ENCODE data around the gene NOL11.
"Not testable (repeated sequence)": the region's sequence is repeated elsewhere in the genome, so short reads cannot be mapped to it uniquely, and the experiment has no call there.

NOL11 gene

DNA sequence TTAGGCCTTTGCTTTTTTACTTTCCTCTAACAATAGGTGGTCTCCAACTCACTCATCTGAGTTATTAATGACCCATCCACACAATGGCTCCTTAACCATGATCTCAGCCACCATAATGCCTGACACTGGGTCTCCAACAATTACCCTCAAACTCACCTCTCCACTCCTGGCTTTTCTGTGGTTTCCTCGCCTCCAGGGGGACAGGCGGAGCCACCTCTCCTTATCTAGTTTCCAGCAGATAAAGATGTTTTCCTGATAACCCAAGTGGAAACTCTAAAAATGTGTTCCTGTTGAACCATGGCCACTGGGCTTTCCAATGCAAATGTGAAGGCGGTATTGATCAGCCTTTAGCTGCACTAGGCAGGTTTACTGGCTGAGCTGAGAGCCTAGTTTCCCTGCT, 9.4 kb upstream of the NOL11 start:
- DNase-seq (ENCODE audit: low spot score): no peak

- no peak for DNase-seq (ENCODE audit: low spot score)
Measured at GRCh38 chr17:67711916-67712315, 5.8 kb upstream of the NOL11 start.

DNA sequence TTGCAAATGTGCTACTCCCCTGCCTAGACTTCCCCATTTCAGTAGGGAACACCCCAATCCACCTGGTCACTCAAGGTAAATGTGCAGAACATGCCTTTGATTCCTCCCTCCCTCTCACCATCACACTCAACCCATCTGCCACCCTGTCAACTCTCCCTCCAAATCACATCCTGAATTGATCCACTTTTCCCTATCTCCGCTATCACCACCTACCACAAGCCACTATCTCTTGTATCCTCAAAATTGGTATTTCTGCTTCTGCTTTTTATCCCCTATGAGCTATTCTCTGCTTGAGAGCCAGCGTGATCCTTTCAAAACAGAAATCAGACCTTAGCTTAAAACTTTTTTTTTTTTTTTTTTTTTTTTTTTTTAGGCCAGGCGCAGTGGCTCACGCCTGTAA, 5.4 kb upstream of the NOL11 start:
- DNase-seq (ENCODE audit: low spot score): no peak

DNA sequence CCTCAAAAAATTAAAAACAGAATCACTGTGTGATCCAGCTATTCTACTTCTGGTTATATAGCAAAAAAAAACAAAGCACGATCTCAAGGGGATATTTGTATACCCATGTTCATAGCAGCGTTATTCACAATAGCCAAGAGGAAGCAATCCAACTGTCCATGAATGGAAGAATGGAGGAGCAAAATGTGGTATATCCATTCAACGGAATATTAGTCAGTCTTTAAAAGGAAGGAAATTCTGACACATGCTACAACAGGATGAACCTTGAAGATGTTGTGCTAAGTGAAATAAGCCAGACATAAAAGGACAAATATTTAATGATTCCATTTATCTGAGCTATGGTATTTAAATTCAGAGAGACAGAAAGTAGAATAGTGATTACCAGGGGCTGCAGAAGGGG, 4.6 kb upstream of the NOL11 start:
- DNase-seq (ENCODE audit: low spot score): no peak

DNA sequence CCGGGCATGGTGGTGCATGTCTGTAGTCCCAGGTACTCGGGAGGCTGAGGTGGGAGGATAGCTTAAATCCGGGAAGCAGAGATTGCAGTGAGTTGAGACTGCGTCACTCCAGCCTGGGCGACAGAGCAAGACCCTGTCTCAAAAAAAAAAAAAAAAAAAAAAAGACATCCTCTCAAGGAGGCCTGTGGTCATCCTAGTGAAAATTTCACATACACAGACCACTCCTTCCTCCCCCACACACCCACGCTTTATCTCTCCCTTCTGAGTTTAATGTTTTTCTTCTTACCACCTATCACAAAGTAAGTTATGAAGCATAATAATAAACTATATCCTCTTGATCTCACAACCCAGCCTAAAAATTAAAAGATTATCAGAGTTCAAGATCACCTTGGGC, 1.3 kb upstream of the NOL11 start:
- no peak for DNase-seq (ENCODE audit: low spot score)

DNA sequence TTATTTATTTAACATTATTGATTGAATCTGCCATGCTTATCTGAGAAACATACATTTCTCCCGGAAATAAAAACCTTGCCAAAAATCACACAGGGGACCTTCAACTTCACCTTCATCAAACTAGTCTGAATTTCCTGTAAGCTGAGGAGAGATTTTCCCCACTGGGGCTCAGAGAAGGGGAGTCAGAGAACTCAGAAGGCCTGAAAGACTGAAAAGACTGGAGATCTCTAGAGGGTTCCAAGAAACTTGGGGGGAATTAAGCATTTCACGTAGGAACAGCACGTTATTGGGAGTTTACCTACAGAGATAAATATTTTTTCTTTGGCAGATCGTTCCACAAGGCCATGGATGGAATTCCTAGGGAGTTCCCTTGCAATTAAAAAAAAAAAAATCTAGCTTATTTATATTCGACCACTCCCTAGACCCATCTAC, 528 bp upstream of the NOL11 start:
- peak; percentile 58 for DNase-seq (ENCODE audit: low spot score)

- DNase-seq (ENCODE audit: low spot score): no peak
Measured at GRCh38 chr17:67718325-67718941, 697 bp downstream of the NOL11 start.

GRCh38 chr17:67725373-67725791, 7.6 kb downstream of the NOL11 start:
- no peak for DNase-seq (ENCODE audit: low spot score)

DNA sequence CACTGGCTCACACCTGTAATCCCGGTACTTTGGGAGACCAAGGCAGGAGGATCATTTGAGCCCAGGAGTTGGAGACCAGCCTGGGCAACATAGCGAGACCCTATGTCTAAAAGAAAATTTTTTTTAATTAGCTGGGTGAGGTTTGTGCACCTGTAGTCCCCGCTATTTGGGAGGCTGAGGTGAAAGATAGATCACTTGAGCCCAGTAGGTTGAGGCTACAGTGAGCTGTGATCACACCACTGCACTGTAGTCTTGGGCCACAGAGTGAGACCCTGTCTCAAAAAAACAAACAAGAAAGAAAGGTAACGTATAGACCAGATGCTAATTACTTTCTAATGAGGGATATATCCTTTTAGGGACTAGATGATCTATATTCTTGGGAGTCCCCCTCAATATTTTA, 8.1 kb downstream of the NOL11 start:
- DNase-seq (ENCODE audit: low spot score): no peak

DNA sequence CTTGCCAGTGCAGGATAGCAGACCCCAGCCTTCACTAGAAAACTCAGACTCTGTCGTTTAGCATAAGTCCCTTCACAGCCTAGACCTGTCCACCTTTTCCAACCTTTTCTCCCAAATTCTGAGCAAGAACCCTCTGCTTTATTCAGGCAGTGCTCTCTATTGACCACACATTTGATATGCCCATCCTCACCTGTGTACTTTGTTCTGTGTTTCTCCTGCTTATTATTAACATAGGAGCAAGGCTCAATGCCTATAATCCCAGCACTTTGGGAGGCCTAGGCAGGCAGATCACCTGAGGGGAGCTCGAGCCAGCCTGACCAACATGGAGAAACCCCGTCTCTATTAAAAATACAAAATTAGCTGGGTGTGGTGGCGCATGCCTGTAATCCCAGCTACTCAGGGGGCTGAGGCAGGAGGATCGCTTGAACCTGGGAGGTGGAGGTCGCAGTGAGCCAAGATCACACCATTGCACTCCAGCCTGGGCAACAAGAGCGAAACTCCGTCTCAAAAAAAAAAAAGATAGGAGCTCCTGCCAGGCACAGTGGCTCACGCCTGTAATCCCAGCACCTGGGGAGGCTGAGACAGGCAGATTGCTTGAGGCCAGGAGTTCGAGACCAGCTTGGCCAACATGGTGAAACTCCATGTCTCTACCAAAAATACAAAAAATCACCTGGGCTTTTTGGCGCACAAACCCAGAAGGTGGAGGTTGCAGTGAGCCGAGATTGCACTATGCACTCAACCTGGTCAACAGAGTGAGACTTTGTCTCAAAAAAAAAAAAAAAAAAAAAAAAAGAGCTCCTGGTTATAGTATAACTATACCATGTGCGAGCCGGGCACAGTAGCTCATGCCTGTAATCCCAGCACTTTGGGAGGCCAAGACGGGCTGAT, 9.7 kb downstream of the NOL11 start:
- not testable (repeated sequence) for DNase-seq (ENCODE audit: low spot score)

GRCh38 chr17:67729903-67730302, 12.2 kb downstream of the NOL11 start:
- DNase-seq (ENCODE audit: low spot score): no peak

DNA sequence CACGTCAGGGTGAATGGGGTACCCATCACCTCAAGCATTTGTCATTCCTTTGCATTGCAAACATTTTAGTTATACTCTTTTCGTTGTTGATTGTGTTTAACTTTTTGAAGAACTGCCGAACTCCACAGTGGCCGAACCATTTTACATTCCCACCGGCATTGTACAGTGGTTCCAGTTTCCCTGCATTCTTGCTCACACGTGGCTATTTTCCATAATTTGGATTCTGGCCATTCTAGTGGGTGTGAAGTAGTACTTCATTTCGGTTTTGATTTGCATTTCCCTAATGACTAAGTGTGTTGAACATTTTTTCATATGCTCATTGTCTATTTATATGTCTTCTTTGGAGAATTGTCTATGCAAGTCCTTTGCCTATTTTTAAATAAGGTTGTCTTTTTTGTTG, 13.0 kb downstream of the NOL11 start:
- DNase-seq (ENCODE audit: low spot score): no peak

GRCh38 chr17:67733449-67733848, 15.7 kb downstream of the NOL11 start:
- no peak for DNase-seq (ENCODE audit: low spot score)

DNA sequence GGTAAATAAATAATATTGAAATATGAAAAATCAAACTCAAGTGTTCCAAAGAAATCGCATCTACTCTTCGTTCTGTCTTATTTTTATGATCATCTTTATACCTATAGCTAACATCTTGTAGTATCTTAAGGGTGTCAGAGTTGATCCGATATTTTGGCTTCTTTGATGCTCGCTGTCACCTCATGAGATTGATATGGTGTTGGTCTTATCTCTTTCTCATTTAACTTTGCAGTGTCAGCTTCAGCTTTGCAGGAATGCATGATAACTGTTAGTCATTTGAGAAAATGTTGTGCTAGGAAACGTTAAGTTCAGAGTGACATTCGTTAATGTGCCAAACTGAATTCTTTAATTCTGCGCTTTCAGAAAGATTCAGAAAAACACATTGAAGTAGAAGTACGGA, 19.4 kb downstream of the NOL11 start:
- DNase-seq (ENCODE audit: low spot score): no peak

- DNase-seq (ENCODE audit: low spot score): no peak
Measured at GRCh38 chr17:67742025-67742424, 24.3 kb downstream of the NOL11 start.

- no peak for DNase-seq (ENCODE audit: low spot score)
Measured at GRCh38 chr17:67746704-67747571, 29.2 kb downstream of the NOL11 start.

DNA sequence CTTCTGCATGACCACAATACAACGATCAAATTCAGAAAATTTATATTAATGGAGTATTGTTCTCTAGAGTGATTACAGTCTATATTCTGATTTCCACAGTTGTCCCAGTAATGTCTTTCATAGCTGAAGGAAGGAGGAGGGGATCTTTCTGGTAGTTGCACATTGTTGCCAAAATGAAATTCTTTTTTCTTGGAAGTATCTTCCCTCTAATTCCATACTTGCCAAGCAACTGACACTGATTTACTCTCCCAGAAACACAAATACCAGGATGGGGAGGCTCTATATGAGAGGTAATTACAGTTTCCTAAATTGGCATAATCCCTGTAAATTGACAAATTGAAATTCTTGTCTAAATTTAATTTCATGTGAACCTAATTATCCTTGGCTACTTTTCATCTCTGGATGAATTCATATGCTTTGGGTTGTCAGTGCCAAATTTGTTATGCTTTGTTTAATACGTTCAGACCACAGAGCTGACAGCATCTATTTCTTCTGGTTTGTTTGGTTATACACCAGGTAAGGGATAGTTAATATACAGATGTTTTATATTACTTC, 30.0 kb downstream of the NOL11 start:
- no peak for DNase-seq (ENCODE audit: low spot score)

DNA sequence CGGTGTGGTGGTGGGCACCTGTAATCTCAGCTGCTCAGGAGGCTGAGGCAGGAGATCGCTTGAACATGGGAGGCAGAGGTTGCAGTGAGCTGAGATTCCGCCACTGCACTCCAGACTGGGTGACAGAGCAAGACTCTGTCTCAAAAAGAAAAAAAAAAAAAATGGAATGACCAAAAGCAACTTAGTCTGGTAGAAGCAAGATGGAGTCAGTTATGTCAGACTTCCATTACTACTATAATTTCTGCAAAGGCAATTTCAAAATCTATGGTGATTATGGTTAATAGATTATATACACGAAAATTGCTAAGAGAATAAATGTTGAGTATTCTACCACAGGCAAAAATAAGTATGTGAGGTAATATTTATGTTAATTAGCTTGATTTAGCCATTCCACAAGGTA, 32.3 kb downstream of the NOL11 start:
- DNase-seq (ENCODE audit: low spot score): no peak

DNA sequence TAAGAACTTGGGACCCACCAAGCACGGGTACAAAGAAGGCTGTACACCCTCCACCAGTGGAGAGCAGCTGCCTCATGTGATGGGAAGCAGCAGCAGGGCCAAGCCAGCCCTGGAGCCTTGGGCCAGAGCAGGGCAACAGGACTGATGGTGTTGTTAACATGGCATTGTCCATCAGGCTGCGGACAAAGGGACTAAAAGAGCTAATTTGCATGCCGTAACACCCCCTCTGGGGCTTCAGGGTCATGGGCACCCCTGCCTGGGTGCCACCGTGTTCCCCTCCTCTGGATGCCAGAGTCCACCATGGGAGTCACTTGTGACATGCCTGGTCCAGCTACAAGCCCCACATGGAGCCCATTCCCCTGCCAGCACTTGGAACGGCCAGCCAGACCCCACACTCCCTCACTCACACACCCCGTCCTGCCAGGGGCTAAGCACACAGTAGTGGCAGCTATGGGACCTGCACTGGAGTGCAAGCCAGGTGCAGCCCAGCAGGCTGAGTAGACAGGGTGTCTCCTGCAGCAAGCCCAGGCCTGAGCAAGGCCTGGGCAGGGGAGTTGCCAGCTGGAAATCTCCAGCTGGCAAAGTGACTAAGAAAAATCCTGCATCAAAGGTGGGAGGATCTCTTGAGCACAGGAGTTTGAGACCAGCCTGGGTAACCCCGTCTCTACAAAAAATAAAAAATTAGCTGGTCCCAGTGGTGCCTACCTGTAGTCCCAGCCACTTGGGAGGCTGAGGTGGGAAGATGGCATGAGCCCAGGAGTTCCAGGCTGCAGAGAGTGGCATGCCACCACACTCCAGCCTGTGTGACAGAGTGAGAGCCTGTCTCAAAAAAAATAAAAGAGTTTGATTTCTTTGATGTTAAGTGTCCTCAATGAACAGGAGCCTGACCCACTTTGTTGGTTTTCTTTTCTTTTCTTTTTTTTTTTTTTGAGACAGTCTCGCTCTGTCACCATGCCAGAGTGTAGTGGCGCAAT, 33.7 kb downstream of the NOL11 start:
- no peak for DNase-seq (ENCODE audit: low spot score)

DNA sequence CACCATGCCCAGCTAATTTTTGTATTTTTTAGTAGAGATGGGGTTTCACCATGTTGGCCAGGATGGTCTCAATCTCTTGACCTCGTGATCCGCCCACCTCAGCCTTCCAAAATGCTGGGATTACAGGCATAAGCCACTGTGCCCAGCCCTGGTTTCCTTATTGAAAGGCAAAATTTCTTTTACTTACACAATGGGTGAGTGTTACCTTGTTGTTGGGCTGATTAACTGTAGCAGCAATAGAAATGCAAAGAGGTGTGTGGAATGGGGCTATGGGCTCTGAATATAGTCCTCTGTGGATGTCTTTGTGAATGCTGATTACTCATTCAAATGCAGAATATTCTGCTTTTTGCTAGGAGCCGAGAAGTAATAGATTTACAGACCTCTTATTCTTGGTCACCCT, 34.4 kb downstream of the NOL11 start:
- not testable (repeated sequence) for DNase-seq (ENCODE audit: low spot score)

DNA sequence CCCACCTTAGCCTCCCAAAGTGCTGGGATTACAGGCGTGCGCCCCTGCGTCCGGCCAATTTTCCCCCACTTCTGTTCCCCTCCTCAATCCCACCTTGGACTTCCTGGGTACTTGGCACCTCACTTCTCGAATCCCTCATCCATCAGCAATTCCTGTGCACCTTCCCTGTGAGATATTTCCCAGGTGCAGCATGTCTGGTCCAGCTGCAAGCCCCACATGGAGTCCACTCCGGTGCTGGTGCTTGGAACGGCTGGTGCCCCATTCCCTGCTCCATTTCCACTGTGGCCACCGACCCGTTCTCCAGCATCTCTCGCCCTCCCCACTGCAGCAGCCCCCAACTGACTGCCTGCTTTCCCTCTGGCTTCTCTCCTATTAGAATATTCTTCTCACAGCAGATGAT, 35.3 kb downstream of the NOL11 start:
- no peak for DNase-seq (ENCODE audit: low spot score)
